NCI-H2107 treated with DMSO at 0.1 percent for 48 hours (cell line): ENCODE measurements around the gene HADHA.

ENCODE experiments used
- DNase-seq: peaks from one replicate; lab custom pipeline; 2025; ENCODE audit not compliant: unreplicated experiment; lab: John Stamatoyannopoulos, UW

The HADHA gene

GRCh38 chr2:26195040-26195984 lies 49.1 kb downstream of the HADHA start:
- DNase-seq, result no peak

DNA sequence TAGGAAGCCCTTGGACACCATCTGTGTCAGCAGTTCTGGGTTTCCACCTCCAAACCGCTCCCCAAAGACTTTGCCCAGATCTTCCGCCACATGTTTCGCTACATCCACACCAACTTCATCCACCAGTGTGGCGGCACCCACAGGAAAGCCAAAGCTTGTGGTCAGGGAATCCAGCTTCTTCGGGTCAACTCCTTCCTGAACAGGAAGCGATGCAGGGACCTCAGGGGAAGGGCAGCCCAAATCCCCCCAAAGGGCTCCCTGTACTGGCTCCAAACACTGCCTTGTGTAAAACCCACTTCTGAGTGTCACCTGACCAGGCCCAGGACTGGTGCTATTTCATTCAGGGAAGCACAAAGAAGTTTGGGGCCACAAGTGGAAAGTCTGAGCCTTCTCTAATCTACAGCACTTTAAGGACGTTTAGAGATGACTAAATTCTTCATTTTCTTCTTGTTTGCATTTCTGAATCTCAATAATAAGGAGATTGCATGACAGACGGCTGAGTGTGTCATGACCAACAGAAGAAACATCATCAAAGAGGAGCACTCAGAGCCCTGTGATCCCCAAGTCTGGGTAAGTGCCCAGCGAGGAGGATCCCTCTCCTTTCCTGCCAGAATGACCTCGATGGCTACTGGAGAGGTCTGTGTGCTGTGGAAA lies 50.7 kb downstream of the HADHA start:
- DNase-seq, result no peak

- no peak for DNase-seq
These were observed 52.9 kb downstream of the HADHA start for GRCh38 chr2:26191316-26192159.

- DNase-seq, result no peak
These were observed 54.1 kb downstream of the HADHA start for GRCh38 chr2:26190369-26190768.

- no peak for DNase-seq
These were observed 54.7 kb downstream of the HADHA start for GRCh38 chr2:26189751-26190150.

DNA sequence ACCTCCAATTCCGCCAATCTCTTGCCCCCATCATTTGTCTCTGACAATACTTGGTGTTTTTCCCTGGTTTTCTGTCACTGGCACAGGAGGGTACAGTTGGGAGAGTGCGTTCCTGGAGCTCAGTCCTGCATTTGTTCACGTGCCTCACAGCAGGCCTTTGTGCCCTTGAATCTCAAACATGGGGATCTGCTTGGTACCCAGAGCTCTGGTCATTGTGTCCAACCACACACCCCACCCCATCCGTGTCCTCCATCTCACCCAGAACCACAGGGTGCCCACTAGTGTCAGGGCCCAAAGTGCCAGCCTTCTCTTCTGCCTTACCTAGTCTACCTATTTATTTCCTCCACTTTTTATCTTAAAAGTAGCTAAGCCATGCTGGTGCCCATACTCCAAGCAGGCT lies 55.3 kb downstream of the HADHA start:
- DNase-seq, result no peak

DNA sequence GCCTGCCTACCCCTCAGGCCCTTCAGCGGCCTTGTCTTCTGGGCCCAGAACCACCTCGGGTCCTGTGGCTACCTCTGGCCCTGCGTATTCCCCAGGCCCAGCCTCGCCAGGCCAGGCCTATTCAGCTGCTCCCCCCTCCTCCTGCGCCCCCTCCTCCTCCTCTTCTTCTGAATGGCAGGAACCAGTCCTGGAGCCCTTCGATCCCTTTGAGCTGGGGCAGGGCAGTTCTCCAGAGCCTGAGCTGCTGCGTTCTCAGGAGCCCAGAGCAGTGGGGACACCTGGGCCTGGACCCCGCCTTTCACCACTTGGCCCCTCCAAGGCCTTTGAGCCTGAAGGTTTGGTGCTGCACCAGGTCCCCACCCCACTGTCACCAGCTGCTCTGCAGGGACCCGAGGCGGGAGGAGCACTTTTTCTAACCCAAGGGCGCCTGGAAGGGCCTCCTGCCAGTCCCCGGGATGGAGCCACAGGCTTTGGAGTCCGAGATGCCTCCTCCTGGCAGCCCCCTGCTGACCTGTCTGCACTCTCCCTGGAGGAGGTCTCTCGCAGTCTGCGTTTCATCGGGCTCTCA lies 56.8 kb downstream of the HADHA start:
- DNase-seq, result no peak

DNA sequence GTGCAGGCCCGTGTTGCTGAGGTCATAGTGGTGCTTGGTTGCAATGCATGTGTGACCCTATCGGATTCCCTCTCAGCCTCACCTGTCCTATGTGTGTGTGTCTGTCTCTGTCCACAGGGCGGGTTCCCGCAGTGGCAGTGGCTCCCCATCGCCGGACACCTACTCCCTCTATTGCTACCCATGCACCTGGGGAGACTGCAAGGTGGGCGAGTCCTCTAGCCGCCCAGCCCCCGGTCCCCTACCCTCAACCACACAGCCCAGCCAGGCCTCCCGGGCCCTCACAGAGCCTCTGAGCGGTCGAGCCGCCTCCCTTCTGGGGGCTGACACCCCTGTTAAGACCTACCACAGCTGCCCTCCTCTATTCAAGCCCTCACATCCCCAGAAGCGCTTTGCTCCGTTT lies 57.3 kb downstream of the HADHA start:
- no peak for DNase-seq

GRCh38 chr2:26185954-26186770 lies 58.3 kb downstream of the HADHA start:
- DNase-seq, result no peak

DNA sequence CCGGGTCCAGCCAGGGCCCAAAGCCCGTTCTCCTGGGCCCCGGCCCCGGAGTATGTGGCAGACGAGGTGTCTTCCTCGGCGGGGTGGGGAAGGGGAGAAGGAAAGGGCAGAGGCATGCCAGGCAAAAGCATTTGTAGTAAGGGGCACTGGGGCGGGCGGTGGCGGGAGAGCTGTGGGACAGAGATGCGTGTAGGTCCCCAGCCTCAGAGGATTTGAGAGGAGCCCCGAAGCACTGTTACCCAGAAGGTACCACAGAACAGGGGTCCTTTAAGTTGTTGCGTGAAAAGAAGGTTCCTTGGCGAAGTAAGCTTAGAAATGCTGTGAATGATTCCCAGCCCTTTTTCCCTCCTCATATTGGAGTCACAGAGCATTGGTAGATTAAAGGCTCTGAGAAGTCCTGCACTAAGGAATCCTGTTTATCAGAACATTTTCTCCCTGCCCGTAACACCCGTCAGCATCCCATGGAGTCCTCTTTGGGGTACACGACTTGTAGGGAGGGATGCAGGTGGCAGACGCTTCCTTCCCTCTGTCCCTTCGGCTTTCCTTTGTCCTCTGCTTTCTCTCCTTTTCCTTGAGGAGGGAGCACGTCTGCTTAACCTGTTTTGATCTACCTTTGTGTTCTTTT lies 59.0 kb downstream of the HADHA start:
- no peak for DNase-seq

DNA sequence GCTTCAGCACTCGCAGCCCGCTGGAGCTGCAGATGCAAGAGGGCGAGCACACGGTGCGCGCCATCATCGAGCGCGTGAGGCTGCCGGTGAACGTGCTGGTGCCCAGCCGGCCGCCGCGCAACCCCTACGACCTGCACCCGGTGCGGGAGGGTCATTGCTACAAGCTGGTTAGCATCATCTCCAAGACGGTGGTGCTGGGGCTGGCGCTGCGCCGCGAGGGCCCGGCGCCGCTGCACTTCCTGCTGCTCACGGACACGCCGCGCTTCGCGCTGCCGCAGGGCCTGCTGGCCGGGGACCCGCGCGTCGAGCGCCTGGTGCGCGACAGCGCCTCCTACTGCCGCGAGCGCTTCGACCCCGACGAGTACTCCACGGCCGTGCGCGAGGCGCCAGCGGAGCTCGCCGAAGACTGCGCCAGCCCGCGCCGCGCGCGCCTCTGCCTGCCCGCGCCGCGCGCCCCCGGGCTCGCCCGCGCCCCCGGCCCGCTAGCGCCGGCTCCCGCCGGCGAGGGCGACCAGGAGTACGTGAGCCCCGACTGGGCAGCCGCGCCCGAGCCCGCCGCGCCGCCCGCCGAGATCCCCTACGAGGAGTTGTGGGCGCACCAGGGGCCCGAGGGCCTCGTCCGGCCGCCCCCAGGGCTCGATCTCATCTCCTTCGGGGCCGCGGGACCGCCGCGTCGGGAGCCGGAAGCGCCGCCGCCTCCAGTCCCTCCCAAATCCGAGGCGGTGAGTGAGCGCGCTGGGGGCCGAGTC lies 59.7 kb downstream of the HADHA start:
- no peak for DNase-seq

- no peak for DNase-seq
These were observed 60.3 kb downstream of the HADHA start for GRCh38 chr2:26184121-26184520.

DNA sequence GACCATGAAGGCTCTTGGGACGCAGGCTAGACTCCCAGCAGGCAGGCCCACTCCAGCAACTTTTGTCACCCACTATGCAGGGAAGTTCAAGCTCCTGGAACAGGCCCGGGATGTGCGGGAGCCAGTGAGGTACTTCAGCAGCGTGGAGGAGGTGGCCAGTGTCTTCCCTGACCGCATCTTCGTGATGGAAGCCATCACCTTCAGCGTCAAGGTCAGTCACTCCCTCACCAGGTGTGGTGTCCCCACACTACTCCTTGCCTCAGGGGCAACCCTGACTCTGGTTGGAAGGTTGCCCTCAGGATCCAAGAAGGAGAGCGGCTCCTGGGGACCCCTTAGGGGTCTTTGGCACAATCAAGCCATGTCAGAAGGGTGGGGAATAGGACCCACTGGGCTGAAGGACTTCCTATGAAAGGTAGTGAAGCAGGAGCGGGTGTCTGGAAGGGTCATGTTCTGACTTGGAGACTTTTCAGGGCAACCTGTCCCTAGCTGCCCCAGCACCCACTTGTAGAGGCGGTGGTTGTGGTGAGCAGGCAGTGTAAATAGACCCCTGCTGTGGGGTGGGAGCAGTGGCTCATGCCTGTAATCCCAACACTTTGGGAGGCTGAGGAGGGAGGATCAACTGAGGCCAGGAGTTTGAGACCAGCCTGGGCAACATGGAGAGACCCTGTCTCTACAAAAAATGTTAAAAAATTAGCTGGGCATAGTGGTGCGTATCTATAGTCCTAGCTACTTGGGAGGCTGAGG lies 61.4 kb downstream of the HADHA start:
- no peak for DNase-seq

GRCh38 chr2:26182441-26182840 lies 62.0 kb downstream of the HADHA start:
- DNase-seq, result no peak

DNA sequence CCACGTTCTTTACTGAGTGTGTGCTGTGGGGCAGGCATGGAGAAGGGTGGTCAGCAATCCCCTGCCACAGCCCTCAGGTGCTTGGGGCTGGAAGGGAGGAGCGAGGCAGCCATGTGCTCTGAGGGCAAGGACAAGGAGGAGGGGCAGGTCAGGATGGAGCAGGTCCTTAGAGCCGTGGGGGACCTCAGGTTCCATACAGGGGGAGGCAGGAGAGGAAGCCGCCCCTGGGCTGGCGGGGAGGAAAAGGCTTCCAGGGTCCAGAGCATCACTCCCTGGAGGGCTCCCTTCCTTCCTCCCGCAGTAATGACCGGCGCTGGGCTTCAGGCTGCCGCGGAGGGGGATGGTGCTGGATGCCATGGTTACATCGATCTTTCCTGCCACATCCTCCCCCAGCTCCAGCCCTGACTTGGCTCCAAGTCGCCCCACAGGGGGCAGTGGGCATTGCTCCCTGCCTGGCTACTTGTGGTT lies 65.0 kb downstream of the HADHA start:
- no peak for DNase-seq

DNA sequence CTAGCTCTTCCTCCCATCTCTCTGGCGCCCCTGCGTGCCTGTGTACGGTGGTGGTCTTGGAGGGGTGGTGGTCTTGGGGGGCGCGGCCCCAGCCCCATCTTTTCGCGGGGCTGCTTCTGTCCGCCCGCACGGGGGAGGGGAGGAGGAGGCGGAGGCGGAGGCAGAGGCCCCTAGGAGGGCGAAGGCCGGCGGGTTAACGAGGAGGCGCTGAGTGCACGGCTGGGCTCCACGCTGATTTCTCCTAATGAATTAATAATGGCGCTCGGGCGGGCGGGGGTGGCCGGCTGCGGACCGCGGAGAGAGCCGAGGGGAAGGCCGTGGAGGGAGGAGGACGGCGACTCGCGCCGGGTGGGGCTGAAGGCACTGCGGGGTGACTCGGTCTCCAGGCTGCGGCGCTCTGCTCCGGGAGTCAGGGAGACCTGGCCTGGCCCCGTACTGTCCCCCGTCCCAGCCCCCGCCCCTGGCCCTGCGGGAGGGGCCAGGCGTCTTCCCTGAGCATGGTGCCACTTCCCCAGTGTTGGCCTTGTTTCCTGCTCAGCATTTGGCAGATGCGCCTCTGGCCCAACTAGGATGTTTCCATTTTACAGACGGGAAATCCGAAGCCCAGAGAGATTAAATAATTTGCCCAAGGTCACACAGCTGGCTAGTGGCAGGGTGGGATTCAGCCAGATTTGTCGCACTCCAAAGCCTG lies 65.5 kb downstream of the HADHA start:
- no peak for DNase-seq

DNA sequence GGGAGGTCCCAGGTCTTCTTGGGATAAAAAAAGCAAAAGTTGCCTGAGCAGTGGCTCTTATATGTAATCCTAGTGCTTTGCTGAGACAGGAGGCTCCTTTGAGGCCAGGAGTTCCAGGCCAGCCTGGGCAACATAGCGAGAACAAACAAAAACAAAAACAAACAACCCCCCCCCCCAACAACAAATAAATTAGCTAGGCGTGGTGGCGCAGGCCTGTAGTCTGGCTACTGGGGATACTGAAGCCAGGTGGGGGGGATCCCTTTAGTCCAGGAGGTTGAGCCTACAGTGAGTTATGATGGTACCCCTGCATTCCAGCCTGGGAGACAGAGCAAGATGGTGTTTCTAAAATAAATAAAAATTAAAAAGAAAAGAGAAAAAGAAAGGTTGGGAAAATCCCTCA lies 66.2 kb downstream of the HADHA start:
- DNase-seq, result no peak

- DNase-seq, result no peak
These were observed 67.3 kb downstream of the HADHA start for GRCh38 chr2:26177122-26177521.
